GM23338 (cell line): ENCODE data around the gene CACNA1B.

ENCODE experiments used
- CREB1 ChIP-seq: fragments of 250-450 bp; sonication (Bioruptor Pico); IDR thresholded peaks from 2 replicates; pipeline ENCODE4 v1.5.0; 2020; ENCODE audit warnings: low read depth, mild to moderate bottlenecking, moderate library complexity
- CTCF ChIP-seq, 2 experiments: fragments of 200-600 bp in 1 of 2; sonication (generic) in 1 of 2; conservative IDR thresholded peaks; 2 replicates each; pipeline versions ENCODE4 v1.5.1 to v1.6.1; 2016 to 2017; ENCODE audit warnings: antibody characterized with exemption in 2 of 2, low read depth in 2 of 2, mild to moderate bottlenecking in 2 of 2, moderate library complexity in 1 of 2
- ETS1 ChIP-seq: IDR thresholded peaks from 2 replicates; pipeline ENCODE4 v1.6.1; 2016; ENCODE audit warnings: antibody characterized with exemption
- EZH2 ChIP-seq: fragments of 200-600 bp; sonication (generic); IDR thresholded peaks from one replicate; pipeline ENCODE4 v1.8.0; 2017; ENCODE audit warnings: antibody characterized with exemption, mild to moderate bottlenecking, low read depth; ENCODE audit not compliant: unreplicated experiment
- EZH2phosphoT487 ChIP-seq: fragments of 200-600 bp; sonication (generic); IDR thresholded peaks from one replicate; pipeline ENCODE4 v1.8.1; 2018; ENCODE audit warnings: antibody characterized with exemption; ENCODE audit not compliant: unreplicated experiment
- JUNB ChIP-seq: IDR thresholded peaks from one replicate; pipeline ENCODE4 v1.6.1; 2016; ENCODE audit warnings: antibody characterized with exemption; ENCODE audit not compliant: unreplicated experiment
- POLR2AphosphoS5 ChIP-seq: IDR thresholded peaks from 2 replicates; pipeline ENCODE4 v1.6.1; 2016; ENCODE audit warnings: antibody characterized with exemption, low read depth
- REST ChIP-seq: IDR thresholded peaks from one replicate; pipeline ENCODE4 v1.6.1; 2018; ENCODE audit warnings: antibody characterized with exemption; ENCODE audit not compliant: unreplicated experiment
- STAT1 ChIP-seq: IDR thresholded peaks from one replicate; pipeline ENCODE4 v1.6.1; 2016; ENCODE audit warnings: antibody characterized with exemption; ENCODE audit not compliant: unreplicated experiment
- ZNF114 ChIP-seq: fragments of 250-450 bp; sonication (Bioruptor Pico); IDR thresholded peaks from 2 replicates; pipeline ENCODE4 v1.5.0; 2020; ENCODE audit warnings: mild to moderate bottlenecking, moderate library complexity
- ZNF331 ChIP-seq: fragments of 250-450 bp; sonication (Bioruptor Pico); IDR thresholded peaks from 2 replicates; pipeline ENCODE4 v1.5.0; 2020; ENCODE audit warnings: low read depth, mild to moderate bottlenecking, moderate library complexity

GRCh38 chr9:137916540-137916939 lies 39.0 kb downstream of the CACNA1B start:
- TF ChIP-seq REST, result no peak
- no peak for TF ChIP-seq EZH2
- no peak for TF ChIP-seq CTCF (conservative IDR thresholded peaks at IDR 0.05; ENCODE audit: low read depth in 2 of 2)
- no peak for TF ChIP-seq ETS1
- no peak for TF ChIP-seq EZH2phosphoT487
- no peak for TF ChIP-seq POLR2AphosphoS5
- no peak for TF ChIP-seq CREB1
- TF ChIP-seq ZNF331 (CRISPR knock-in tag), result no peak
- TF ChIP-seq ZNF114 (CRISPR knock-in tag), result no peak
- no peak for TF ChIP-seq JUNB
- no peak for TF ChIP-seq STAT1
